H1 (cell line): ENCODE data around the gene PRR5L. TPM values are rescaled to one million over a fixed set of nuclear protein-coding genes. Genes with fewer than 3 reads are reported as not detected.

ENCODE experiments used
- CEBPB ChIP-seq: IDR thresholded peaks from 2 replicates; pipeline ENCODE4 v1.6.1; 2012; ENCODE audit warnings: low read depth, low read length
- EP300 ChIP-seq, 2 experiments: IDR thresholded peaks; 1 replicate in 1 of 2; 2 replicates in 1 of 2; pipeline ENCODE4 v1.6.1; 2011 to 2012; ENCODE audit warnings: low read depth in 2 of 2, low read length in 2 of 2, mild to moderate bottlenecking in 2 of 2, borderline replicate concordance in 1 of 2, inconsistent platforms in 1 of 2, moderate library complexity in 1 of 2
- GTF2F1 ChIP-seq: IDR thresholded peaks from 2 replicates; pipeline ENCODE4 v1.6.1; 2012; ENCODE audit warnings: low read depth, low read length, improper control_type of control experiment, borderline replicate concordance
- JUN ChIP-seq: IDR thresholded peaks from 2 replicates; pipeline ENCODE4 v1.6.1; 2011; ENCODE audit warnings: low read depth, mild to moderate bottlenecking, improper control_type of control experiment, low read length
- SRF ChIP-seq: IDR thresholded peaks from 2 replicates; pipeline ENCODE4 v1.6.1; 2011; ENCODE audit warnings: mild to moderate bottlenecking, low read depth, low read length, moderate library complexity
- TAF7 ChIP-seq: optimal IDR thresholded peaks from 2 replicates; pipeline ENCODE3; 2011; ENCODE audit warnings: low read depth, mild to moderate bottlenecking, inconsistent platforms, low read length, moderate library complexity, borderline replicate concordance
- polyA plus RNA-seq, 7 experiments: library from polyadenylated mRNA; depleted of rRNA in 3 of 7; stranded (reverse) in 5 of 7; unstranded in 2 of 7; fragments of >200 nt in 5 of 7; fragments of 200-250 nt in 2 of 7; gene quantifications; 1 replicate in 5 of 7; 2 replicates in 1 of 7; 4 replicates in 1 of 7; pipeline versions ENCODE4 v1.2.1 to v1.2.3, GENCODE V29; 2011 to 2013; ENCODE audit warnings: missing spikeins in 2 of 7, mixed read lengths in 2 of 7
- total RNA-seq: library from RNA; stranded (reverse); fragmentation: NEBNext Ultra II Directional; extraction: Animal tissue kit (Norgen Biotek cat#: 25700); gene quantifications from 2 replicates; pipeline ENCODE4 v1.2.1, GENCODE V29; 2021
- TF ChIP-seq, protein P1 (sequence below): fragments of 300-600 bp; sonication (generic); IDR thresholded peaks from 2 replicates; pipeline ENCODE4 v1.7.1; 2012; ENCODE audit warnings: low read length, moderate library complexity, mild to moderate bottlenecking, inconsistent platforms; ENCODE audit not compliant: insufficient replicate concordance
- TF ChIP-seq, protein P2 (sequence below), 3 experiments: IDR thresholded peaks; 1 replicate in 2 of 3; 2 replicates in 1 of 3; pipeline versions ENCODE4 v1.5.1 to v1.6.1; 2011; ENCODE audit warnings: low read length in 3 of 3, mild to moderate bottlenecking in 3 of 3, inconsistent platforms in 2 of 3, low read depth in 1 of 3, moderate library complexity in 1 of 3; ENCODE audit not compliant: insufficient read depth in 1 of 3; ENCODE audit errors: control extremely low read depth in 1 of 3

PRR5L gene
- total and polyA plus RNA-seq, 2 of the 8 experiments (the other 6 are each of a cell fraction or from before 2014, with no cell fraction given) = 6.6 to 10.1 TPM

DNA sequence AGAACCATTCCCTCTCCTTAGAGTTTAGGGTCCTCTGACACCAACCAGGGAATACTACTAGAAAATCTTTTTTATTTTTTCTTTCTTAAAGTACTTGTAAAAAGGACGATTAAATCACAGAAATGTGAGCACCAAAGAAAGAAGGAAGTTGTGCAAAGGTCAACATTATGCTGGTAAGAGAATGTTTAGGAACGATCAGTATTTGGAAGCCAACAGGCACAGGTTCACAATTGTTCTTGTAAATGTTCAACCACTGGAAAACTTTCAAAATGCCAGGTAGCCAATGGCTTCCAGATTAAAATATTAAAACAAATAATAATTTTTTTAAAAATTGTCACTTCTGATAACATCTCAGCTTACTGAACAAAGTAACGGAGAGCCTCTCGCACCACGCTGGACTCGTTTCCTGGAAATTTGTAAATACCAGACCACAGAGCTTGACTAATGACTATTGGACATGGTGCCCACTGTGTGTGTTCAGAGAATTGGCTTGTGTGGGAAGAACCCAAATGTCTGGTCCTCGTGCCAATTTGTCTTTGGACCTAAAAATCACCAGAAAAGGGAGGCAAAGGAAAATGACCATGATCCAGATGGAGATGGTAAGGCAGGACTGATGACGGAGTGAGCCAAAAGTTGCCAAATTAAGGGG, 27.6 kb upstream of the PRR5L start (continued):
- TF ChIP-seq, protein P1, sequence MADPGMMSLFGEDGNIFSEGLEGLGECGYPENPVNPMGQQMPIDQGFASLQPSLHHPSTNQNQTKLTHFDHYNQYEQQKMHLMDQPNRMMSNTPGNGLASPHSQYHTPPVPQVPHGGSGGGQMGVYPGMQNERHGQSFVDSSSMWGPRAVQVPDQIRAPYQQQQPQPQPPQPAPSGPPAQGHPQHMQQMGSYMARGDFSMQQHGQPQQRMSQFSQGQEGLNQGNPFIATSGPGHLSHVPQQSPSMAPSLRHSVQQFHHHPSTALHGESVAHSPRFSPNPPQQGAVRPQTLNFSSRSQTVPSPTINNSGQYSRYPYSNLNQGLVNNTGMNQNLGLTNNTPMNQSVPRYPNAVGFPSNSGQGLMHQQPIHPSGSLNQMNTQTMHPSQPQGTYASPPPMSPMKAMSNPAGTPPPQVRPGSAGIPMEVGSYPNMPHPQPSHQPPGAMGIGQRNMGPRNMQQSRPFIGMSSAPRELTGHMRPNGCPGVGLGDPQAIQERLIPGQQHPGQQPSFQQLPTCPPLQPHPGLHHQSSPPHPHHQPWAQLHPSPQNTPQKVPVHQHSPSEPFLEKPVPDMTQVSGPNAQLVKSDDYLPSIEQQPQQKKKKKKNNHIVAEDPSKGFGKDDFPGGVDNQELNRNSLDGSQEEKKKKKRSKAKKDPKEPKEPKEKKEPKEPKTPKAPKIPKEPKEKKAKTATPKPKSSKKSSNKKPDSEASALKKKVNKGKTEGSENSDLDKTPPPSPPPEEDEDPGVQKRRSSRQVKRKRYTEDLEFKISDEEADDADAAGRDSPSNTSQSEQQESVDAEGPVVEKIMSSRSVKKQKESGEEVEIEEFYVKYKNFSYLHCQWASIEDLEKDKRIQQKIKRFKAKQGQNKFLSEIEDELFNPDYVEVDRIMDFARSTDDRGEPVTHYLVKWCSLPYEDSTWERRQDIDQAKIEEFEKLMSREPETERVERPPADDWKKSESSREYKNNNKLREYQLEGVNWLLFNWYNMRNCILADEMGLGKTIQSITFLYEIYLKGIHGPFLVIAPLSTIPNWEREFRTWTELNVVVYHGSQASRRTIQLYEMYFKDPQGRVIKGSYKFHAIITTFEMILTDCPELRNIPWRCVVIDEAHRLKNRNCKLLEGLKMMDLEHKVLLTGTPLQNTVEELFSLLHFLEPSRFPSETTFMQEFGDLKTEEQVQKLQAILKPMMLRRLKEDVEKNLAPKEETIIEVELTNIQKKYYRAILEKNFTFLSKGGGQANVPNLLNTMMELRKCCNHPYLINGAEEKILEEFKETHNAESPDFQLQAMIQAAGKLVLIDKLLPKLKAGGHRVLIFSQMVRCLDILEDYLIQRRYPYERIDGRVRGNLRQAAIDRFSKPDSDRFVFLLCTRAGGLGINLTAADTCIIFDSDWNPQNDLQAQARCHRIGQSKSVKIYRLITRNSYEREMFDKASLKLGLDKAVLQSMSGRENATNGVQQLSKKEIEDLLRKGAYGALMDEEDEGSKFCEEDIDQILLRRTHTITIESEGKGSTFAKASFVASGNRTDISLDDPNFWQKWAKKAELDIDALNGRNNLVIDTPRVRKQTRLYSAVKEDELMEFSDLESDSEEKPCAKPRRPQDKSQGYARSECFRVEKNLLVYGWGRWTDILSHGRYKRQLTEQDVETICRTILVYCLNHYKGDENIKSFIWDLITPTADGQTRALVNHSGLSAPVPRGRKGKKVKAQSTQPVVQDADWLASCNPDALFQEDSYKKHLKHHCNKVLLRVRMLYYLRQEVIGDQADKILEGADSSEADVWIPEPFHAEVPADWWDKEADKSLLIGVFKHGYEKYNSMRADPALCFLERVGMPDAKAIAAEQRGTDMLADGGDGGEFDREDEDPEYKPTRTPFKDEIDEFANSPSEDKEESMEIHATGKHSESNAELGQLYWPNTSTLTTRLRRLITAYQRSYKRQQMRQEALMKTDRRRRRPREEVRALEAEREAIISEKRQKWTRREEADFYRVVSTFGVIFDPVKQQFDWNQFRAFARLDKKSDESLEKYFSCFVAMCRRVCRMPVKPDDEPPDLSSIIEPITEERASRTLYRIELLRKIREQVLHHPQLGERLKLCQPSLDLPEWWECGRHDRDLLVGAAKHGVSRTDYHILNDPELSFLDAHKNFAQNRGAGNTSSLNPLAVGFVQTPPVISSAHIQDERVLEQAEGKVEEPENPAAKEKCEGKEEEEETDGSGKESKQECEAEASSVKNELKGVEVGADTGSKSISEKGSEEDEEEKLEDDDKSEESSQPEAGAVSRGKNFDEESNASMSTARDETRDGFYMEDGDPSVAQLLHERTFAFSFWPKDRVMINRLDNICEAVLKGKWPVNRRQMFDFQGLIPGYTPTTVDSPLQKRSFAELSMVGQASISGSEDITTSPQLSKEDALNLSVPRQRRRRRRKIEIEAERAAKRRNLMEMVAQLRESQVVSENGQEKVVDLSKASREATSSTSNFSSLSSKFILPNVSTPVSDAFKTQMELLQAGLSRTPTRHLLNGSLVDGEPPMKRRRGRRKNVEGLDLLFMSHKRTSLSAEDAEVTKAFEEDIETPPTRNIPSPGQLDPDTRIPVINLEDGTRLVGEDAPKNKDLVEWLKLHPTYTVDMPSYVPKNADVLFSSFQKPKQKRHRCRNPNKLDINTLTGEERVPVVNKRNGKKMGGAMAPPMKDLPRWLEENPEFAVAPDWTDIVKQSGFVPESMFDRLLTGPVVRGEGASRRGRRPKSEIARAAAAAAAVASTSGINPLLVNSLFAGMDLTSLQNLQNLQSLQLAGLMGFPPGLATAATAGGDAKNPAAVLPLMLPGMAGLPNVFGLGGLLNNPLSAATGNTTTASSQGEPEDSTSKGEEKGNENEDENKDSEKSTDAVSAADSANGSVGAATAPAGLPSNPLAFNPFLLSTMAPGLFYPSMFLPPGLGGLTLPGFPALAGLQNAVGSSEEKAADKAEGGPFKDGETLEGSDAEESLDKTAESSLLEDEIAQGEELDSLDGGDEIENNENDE = no peak
- TF ChIP-seq CEBPB = no peak
- TF ChIP-seq, protein P2, sequence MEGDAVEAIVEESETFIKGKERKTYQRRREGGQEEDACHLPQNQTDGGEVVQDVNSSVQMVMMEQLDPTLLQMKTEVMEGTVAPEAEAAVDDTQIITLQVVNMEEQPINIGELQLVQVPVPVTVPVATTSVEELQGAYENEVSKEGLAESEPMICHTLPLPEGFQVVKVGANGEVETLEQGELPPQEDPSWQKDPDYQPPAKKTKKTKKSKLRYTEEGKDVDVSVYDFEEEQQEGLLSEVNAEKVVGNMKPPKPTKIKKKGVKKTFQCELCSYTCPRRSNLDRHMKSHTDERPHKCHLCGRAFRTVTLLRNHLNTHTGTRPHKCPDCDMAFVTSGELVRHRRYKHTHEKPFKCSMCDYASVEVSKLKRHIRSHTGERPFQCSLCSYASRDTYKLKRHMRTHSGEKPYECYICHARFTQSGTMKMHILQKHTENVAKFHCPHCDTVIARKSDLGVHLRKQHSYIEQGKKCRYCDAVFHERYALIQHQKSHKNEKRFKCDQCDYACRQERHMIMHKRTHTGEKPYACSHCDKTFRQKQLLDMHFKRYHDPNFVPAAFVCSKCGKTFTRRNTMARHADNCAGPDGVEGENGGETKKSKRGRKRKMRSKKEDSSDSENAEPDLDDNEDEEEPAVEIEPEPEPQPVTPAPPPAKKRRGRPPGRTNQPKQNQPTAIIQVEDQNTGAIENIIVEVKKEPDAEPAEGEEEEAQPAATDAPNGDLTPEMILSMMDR (IDR thresholded peaks at IDR 0.05; ENCODE audit: control extremely low read depth in 1 of 3, insufficient read depth in 1 of 3, low read depth in 1 of 3, low read length in 3 of 3) = no peak
- no peak for TF ChIP-seq GTF2F1
- TF ChIP-seq JUN = no peak
- no peak for TF ChIP-seq SRF
- TF ChIP-seq EP300 (IDR thresholded peaks at IDR 0.05; ENCODE audit: borderline replicate concordance in 1 of 2, low read depth in 2 of 2, low read length in 2 of 2) = no peak
- TF ChIP-seq TAF7 = no peak
